NCI-H2196 (cell line): ENCODE measurements around the gene ABCF1.

Source experiments
- DNase-seq: peaks from one replicate; lab custom pipeline; 2025; ENCODE audit not compliant: unreplicated experiment; lab: John Stamatoyannopoulos, UW

Gene ABCF1

DNA sequence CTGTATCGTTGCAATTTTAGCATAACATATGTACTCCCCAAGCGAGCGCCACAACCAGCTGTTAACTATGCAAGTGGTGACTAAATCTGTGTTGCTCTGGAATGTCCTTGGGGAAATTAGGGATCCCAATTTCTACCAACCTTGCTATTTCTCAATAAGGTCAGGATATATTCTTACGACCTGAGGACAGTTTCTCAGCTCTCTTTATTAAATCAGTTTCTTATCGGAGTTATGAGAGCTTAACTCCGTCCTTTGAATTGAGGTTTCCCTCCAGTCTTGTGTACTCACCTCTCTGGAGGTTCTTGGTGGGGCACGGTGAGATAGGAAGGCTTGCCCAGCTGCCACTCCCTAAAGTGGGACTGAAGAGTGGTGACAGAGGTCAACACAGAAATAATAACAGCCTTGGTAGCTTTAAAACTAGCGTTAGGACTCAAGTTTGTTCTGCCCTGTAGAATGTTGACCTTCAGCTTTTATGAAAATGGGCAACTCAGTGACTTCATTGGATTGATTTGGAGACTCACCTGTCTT, 47.1 kb downstream of the ABCF1 start:
- DNase-seq = no peak

DNA sequence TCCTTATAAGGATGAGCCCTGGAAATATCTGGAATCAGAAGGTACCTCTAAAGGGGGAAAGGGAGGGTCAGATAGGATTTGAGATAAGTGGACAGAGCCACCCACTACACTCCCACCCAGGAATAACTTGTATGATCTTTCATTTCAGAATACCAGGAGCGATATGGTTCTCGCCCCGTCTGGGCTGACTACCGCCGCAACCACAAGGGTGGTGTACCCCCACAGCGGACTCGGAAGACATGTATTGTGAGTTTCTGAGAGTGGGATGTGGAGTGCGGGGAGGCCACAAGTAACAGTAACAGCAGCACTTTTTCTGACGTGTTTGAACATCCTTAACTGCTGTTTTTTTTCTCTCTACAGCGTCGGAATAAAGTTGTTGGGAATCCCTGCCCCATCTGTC, 48.3 kb downstream of the ABCF1 start:
- no peak for DNase-seq

DNA sequence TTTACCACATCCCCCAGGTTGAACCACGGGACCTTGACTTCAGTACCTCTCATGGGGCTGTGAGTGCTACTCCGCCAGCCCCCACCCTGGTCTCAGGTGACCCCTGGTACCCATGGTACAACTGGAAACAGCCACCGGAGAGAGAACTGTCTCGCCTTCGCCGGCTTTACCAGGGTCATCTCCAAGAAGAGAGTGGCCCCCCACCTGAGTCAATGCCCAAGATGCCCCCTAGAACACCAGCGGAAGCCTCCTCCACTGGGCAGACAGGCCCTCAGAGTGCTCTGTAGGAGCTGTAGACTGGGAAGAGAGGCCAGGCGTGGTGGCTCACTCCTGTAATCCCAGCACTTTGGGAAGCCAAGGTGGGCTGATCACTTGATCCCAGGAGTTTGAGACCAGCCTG, 54.3 kb downstream of the ABCF1 start:
- no peak for DNase-seq

DNA sequence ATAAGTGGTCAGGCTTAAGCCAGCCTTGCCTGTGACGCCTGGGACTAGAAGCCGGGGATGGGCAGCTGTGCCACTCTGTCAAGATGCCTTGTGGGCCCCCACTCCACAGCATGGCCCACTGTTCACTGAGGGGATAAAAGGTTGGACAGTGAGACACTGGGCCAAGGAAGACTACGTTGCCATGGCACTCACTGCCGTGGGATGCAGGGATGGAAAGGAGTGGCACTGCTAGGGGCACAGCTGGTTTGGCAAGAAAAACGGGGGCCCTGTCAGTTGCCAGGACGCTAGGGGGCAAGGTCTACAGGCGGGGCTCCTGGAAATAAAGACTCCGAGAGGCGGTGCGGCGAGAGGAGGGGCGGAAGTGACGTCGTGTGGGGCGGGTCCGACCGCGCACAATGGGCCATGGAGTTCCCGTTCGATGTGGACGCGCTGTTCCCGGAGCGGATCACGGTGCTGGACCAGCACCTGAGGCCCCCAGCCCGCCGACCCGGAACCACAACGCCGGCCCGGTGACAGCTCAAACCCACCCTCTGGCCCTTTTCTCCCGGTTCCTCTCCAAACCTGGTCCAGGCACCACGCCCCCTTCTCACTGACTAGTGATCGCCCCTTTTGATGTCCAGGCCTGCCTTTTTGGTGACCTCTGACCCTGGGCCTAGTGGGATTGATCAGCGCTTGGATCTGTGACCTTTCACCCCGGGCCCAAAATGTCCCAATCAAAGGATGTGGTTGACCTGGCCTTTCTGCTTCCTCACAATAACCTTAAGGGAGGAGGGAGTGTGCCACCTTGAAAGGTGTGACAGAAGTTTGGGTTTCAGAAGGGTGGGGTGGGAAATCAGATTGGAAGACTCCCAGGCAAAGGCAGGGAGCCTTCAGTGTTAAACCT, 55.5 kb downstream of the ABCF1 start, which contains the start of gene ATAT1:
ATAT1 (plus strand) TSS at position 391 of the 883 bp plus-strand sequence.
- DNase-seq = peak; percentile 87

DNA sequence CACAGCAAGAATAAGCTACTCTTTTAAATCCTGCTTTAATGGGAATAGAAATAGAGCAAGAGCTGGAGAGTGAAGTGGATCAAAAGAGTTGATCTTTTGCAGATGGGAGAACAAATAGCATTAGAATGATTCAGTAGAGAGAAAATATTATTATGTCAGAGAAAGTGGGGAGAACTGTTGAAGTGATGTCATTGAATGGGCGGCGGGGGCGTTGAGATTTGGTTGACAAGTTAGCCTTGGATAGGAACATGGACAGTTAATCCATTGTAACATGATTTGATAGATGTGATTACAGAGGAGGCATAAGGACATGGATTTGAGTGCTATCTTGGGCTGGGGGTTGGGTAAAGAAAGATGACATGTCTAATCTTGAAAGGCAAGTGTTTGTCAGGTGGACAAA, 64.6 kb downstream of the ABCF1 start:
- DNase-seq = no peak

DNA sequence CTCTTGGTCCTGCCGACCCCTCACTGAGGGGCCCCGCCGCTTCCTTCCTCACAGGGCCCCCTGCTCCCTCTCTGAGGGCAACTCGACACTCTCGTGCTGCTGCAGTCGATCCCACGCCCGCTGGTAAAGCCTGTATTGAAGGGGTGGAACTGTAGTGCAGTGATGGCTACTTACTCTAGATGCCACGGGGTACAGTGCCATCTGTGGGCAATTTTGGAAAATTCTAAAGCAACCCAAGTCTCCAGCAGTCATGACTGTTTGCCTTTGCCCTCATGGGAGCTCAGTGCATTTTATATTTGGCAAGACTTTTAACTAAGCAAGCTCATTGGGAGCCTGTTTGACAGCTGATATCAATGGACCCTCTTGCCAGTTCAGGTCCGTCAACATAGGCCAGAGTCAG, 69.2 kb downstream of the ABCF1 start:
- no peak for DNase-seq

DNA sequence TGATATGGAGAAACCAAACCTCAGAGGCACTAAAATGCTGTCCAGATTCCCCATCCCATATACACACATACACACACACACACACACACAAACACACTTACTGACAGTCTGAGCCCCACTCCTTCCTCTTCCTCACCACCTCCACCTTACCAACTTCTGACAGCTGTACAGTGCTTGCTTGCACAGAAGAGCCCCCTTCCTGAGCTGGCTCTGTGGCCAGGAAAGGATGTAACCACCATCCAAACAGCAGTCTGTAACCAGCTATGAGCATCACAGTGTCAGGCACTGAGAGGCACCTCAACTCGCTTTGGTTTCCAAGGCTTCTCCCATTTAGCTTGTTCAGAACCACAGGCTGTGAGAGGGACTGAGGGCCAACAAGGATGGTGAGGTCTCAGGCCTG, 69.8 kb downstream of the ABCF1 start:
- DNase-seq = no peak
